ENCODE data around the gene IDI1.

The IDI1 gene

DNA sequence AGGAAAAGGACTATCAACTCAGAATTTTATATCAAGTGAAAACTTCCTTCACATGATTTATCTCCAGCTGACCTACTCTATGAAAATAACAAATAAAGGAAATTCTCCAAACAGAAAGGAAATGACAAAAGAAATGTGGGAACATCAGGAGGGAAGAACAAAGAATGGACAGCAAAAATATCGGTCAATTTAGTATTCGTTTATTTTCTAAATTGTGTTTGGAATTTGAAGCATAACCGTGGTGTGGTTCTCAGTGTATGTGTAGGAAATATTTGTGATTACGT is 16.0 kb upstream of the IDI1 start:
- DNase-seq = no peak

DNA sequence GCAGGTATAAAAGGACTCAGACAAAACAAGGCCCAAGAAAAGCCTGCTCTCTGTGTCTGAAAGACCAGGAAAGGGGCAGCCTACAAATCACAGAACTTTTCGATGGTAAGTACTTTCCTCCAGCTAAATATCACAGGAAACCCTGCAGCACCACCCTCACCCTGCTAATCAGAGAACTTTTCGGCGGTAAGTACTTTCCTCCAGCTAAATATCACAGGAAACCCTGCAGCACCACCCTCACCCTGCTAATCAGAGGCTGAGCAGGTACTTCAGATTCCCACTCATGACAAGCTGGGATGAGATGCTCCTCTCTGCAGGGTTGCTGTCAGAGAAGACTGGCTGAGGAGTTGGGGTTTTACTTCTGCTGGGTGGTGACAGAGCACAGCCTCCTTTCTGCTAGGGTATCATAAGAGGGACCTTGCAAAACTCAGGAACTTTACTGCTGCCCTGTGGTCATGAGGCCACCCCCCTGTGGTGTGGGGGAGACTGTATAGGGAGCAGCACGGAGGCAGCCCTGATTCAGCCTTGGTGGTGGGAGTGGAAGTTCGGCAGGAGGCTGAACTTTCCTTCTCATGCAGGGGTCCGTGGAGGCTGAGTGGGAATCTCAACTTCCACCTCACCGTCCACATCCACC is 14.4 kb upstream of the IDI1 start:
- DNase-seq = no peak

DNA sequence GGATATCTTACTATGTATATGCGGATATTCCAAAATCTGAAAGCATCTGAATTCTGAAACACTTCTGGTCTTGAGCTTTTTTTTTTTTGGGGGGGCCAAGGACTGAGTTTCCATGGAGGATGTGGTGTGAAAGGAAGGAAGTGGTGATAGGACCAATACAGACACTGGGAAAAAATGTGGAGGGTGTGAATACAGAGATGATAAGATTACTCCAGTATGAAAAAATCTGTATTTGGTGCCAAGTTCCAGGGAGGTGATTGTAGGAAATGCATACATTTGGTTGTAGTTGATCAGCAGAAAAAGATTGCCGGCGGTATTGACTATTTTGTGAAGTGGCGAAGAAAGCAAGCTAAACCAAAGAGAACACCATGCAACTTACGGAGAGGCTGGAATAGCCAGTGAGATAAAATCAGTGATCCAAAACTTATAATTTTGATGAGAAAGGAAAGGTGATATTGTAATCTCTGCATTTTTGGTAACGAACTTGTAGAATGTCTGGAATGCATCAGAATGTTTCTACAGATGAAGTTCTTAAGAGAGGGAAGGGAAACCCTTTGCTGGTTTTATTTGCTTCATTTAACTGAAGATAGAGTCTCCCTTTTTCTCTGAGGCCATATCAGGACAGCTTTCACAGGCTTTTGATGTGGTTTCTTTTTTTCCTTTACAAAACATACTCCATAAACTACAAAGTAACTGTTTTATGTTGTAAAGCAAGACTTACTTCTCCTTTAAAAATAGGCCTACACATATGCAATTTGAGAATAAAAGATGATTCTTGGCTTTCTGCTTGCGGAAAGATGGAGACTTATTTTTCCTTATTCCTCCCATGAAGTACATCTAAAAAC is 13.2 kb upstream of the IDI1 start:
- no peak for DNase-seq

DNA sequence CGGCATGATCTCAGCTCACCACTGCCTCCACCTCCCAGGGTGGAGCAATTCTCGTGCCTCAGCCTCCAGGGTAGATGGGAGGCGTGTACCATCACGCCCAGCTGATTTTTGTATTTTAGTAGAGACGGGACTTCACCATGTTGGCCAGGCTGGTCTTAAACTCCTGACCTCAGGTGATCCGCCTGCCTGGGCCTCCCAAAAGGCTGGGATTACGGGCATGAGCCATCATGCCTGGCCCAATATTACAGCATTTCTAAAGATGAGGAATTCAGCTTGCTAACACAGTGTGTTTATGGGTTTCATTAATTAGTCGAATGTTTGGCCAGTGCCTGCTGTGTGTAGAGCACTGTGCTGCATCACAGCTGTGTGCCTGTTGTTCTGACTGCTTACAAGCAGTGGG is 11.0 kb upstream of the IDI1 start:
- DNase-seq = no peak

DNA sequence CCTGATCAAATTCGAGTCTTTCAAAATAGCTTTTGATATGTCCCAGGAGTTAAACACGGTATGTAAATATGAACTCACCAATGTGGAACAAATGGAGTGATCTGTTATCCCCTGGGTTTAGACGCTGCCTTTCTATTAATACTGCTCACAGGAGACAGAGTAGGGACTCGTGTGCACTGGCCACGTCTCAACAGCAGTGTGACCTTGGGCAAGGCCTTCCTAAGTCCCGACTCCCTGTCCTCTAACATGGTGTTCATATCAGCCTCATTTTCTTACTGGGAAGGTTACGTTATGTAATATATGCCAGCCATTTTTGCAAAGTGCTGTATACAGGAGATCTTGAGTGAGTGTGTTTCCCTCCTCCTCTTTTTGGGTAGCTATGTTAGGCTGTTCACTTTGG is 9.1 kb upstream of the IDI1 start:
- no peak for DNase-seq

DNA sequence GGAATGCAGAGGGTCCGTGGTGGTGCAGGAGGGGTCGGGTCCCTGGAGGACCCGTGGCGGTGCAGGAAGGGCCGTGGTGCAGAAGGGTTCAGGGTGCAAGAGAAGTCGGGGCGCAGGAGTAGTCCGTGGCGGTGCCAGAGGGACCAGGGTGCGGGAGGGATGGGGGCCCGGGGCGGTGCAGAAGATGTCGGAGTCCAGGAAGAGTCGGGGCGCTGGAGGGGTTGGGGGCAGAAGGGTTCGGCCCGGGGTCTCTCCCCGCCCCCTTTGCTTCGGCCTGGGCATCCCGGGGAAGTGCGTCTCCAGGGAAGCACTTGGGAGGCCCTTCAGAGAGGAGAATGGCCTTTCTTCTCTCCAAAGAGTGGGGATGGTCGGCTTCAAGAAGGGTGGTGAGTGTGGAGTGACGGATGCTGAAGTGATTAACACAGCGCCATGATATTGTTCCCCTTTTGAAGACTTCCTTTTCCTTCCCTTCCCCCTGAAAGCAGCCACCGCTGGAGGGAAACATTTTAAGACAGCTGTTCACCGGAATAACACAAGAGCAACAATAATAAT is 8.3 kb upstream of the IDI1 start:
- DNase-seq = peak in 1 of 58 donors; percentile 46

DNA sequence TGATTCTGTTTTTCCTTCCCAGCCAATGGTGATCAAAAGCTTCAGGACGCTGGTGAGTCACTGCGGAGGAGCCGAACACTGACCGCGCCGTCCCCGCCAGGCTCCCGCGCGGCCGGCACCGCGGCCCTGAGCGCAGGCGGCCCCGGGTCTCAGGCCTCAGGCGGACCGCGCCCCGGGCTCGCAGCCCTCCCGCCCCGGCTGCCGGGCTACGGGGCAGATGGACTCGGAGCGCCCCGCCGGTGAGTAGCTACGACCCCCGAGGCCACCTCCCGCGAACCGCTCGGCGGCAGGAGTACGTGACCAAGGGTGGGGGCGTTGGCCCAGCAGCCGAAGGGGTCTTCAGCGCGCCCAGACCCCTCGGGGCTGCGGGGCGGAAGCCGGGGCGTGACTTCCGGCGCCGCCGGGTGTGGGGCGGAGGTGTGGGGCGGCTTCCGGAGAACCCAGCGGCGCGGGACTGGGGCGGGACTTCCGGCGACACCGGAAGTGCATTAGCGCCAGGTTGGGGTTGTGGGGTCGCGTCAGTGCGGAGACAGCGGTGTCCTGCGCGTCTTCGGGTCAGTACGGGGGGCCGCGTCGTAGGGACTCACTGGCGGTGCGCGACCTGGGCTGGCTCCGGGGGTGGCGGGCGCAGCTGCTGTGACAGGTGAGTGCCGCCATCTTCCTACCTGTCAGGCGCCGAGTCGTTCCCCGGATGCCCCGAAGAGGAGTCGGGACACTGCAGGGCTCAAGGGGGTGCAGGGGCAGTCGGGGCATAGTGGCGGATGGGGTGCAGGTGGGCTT is 7.6 kb upstream of the IDI1 start, which contains the start of gene WDR37:
WDR37 (plus strand) TSS at position 60 of the 780 bp plus-strand sequence. CDS start 15,771 bp downstream, outside the sequence.
- DNase-seq = peak in 56 of 58 donors; percentile 26 to 90 (median 80)

DNA sequence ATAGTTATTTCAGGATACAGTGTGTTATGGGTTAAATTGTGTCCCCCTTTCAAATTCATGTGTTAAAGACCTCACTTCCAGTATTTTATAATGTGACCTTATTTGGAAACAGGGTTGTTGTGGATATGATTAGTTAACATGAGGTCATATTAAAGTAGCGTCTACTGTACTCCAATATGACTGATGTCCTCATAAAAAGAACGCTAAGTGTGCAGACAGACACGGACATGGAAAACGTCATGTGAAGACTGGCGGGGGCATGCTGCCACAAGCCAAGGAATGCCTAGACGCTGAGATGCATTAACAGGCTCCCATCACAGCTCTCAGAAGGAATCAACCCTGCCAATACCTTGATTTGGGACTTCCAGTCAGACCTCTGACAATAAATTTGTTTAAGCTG is 5.8 kb upstream of the IDI1 start:
- DNase-seq = no peak

DNA sequence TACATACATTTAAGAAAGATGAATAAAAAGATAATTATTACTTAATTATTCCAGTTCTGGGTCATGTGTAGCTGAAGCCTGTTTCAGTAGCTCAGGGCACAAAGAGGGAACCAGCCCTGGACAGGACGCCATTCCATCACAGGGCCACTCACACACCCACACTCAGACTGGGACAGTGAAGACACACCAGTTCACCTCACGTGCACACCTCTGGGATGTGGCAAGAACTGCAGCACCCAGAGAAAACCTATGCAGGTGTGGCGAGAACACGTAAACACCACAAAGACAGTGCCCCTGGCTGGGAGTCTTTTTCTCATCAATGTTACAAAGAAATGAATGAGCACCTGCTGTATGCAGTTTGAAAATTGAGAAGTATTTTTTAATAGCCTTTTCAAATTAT is 1.6 kb upstream of the IDI1 start:
- DNase-seq = no peak

DNA sequence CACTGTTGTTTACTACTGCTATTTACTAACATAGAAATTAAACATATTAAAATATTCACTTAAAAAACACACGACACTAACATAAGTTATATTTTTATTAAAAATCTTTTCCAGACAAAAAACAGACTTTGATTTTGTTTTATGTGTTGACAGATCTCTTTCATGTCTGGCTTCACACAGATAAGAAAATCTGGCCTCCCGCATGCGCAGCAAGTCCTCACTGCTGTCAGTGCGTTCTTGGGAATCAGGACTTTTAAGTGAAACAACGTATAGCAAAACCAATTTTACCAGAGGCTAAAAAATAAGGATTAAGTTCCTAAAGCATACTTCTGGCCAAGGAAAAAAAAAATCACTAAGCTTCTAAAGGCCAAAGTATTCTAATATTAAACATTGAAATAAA is 1.2 kb upstream of the IDI1 start:
- DNase-seq = peak in 1 of 58 donors; percentile 27

DNA sequence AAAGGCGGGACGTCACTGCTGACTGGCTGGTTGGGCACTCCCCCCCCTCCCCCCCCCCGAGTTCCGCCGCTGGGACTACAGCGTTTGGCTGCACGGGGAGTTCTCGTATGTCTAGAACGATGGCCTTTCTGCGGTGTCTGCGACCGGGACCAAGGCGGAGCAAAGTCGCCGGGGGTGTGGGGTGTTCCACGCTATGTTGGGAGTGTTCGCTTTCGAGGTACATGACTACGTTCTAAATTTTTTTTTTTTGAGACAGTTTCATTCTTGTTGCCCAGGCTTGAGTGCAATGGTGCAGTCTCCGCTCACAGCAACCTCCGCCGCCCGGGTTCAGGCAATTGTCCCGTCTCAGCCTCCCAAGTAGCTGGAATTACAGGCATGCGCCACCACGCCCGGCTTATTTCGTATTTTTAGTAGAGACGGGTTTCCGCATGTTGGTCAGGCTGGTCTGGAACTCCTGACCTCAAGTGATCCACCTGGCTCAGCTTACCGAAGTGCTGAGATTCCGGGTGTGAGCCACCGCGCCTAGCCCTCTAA is 573 bp upstream of the IDI1 start:
- peak in 3 of 58 donors; percentile 55 to 60 (median 59) for DNase-seq

DNA sequence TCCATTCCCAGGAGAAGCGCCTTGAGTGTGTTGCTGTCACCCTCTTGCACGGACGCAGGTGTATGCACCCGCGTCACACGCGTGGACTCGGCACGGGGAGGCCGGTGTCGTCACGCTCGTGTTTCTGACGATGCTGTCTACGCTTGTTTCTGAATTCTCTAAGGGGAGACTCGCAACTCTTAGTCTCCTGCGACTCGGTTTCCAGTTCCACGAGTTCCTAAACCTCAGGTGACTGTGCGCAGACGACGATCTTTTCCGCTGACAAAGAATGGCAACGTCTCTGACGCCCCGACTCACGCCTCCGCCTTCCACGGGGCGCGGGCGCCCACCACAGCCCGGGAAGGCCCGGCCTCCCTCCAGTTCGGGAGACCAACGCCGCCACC is 579 bp downstream of the IDI1 start:
- peak in 18 of 58 donors; percentile 34 to 75 (median 58) for DNase-seq

DNA sequence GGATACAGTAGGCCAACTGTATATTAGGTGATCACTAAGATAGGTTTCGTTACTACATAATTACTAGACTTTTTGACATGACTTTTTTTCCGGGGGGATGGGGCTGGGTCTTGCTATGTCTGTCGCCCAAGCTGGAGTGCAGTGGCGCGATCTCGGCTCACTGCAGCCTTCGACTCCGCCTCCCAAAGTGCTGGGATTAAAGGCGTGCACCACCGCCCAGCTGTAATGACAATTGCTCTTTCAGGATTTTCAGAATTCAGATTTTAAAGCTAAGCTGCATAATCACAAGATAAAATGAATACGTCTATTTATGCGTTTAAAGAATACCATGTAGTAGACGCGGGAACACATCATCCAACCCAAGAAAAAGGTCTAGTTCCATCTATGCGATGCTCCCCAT is 982 bp downstream of the IDI1 start:
- peak in 1 of 58 donors; percentile 46 for DNase-seq

DNA sequence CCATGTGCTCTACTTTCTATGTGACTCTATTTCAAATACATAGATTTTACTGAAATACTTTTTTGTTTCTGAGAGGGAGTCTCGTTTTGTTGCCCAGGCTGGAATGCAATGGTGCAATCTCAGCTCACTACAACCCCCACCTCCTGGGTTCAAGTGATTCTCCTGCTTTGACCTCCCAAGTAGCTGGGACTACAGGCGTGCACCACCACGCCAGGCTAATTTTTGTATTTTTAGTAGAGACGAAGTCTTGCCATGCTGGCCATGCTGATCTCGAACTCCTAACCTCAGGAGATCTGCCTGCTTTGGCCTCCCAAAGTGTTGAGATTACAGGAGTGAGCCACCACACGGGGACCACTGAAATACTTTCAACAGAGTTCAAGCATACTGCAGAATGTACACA is 3.5 kb downstream of the IDI1 start:
- no peak for DNase-seq

DNA sequence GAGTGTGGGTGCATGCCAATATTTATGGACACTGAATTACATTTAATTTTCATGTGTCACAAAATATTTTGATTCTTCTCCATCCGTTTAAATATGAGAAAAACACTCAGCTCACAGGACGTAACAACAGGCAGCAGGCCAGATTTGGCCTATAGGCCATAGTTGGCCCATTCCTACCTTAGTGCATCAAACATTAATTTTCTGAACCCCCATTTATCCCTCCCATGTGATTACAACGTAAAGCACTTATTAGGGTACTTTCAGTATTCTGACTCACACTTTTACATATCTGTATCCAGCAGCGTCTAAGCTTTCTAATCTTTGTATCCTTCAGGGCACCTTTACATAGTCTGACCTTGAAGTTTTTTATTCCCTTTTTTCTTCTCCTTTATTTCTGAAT is 4.0 kb downstream of the IDI1 start:
- no peak for DNase-seq

DNA sequence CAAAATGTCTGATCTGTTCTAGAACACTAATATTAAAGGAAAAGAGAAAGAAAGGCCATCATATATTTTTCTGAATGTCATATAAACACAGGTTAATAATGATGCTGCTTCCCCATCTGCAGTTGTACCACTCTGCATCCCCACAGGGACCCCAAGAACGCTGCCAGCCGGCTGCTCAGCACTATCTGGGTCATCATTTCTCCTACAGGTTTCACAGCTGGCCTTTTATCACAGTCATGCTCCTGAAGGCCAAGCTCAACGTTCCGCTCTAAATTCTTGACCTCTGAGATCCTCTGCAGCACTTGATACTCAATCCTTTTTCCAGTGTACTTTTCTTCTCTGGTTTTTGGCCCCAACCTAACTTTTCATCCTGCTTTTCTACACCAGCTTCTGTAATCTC is 4.8 kb downstream of the IDI1 start:
- no peak for DNase-seq

DNA sequence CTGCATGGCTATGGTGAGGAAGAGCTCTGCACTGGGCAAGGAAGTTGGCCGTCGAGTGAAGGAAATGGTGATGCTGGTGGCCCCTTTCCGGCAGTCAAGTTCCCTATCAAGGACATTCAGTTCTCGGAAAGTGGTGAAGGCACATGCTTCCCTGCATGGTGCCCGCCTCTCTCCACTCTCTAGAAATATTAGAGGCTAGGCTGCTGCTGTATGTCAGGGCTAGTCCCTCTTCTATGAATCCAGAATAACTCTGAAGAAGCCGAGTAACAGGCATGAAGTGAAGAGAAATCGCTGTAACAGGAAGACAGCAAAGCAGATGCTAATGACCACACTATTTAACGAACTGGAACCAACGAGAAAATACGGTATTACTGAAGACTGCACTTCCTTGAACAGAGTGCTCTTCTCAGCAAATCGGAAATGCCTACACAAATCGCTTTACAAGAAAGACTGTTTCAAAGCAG is 5.4 kb downstream of the IDI1 start:
- peak in 3 of 58 donors; percentile 16 to 32 (median 20) for DNase-seq

DNA sequence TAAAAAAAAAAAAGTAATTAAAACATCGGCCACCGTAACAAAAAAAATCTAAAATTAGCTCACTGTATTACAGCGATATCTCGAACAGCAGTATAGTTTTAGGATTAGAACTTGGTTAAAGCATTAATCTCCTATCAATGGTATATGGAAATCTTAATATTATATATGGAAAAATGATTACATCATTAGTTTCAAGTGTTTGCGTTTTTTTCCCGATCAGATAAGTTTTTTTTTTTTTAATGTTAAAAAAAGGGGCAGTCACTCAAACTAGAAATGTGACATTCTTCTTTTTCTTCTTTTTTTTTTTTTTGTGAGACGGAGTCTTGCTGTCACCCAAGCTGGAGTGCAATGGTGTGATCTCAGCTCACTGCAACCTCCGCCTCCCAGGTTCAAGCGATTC is 7.4 kb downstream of the IDI1 start:
- no peak for DNase-seq

DNA sequence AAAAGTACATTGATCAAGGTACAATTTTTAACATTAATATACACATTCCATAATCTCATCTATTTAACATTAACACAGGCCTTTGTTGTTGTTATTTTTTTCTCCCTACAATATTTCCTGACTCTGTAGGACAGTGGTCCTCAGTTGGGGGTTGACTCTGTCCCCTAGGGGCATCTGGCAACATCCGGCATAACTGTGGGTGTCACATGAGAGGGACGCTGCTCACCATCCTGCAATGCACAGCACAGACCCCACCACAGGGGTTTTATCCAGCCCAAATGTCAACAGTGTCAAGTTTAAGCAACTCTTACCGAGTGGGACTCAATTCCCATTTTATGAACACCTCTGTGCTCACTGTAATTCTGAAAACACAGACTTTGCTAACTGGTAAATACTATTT is 8.8 kb downstream of the IDI1 start:
- no peak for DNase-seq

DNA sequence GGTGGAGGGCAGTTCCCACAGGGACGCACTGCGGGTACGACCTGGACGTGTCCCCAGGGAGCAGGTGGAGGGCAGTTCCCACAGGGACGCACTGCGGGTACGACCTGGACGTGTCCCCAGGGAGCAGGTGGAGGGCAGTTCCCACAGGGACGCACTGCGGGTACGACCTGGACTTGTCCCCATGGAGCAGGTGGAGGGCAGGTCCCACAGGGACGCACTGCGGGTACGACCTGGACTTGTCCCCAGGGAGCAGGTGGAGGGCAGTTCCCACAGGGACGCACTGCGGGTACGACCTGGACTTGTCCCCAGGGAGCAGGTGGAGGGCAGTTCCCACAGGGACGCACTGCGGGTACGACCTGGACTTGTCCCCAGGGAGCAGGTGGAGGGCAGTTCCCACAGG is 10.2 kb downstream of the IDI1 start:
- peak in 1 of 58 donors; percentile 28 for DNase-seq

DNA sequence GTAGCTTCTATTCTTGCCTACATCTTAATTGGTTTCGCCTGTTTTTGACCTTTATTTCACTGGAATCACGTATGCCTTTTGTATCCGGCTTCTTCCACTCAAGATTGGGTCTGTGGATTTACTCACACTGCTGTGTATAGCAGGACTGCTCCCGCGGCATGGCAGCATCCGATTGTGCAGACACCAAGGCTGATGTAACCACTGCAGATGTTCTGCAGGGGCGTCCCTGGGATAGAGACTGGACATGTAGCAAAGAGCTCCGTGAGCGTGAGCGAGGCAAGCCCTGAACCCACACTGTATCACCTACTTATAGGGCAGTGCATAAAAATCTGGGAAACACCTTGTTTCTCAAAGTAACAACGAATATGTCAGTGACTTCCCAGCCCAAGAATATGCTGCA is 11.8 kb downstream of the IDI1 start:
- peak in 20 of 58 donors; percentile 12 to 62 (median 40) for DNase-seq

Measured in anterior cingulate cortex (tissue), 58 donors.